Prostate gland (tissue), 1 donor: Measurements from ENCODE around the gene KPNA4.

Experiments used
- POLR2A ChIP-seq: fragments of 450-650 bp; IDR thresholded peaks from one replicate; pipeline ENCODE4 v1.6.1; 2016; ENCODE audit warnings: antibody characterized with exemption, mild to moderate bottlenecking
- POLR2AphosphoS5 ChIP-seq: sonication (generic); formaldehyde crosslinking; IDR thresholded peaks from one replicate; pipeline ENCODE4 v1.6.1; 2017; ENCODE audit warnings: antibody characterized with exemption

GRCh38 chr3:160612386-160613075 is 47.2 kb upstream of the KPNA4 start:
- TF ChIP-seq POLR2AphosphoS5 = no peak
- TF ChIP-seq POLR2A = no peak
